A549 treated with Hydrocortisone at 1 μM for 4 hours (cell line): ENCODE results near the gene MANBA. TPM values are rescaled to one million over a fixed set of nuclear protein-coding genes. Genes with fewer than 3 reads are reported as not detected.

Source experiments
- total RNA-seq: library from RNA; stranded (reverse); fragments of 200-300 nt; extraction: Qiagen RNA extraction; gene quantifications from 5 replicates; pipeline ENCODE4 v1.2.3, GENCODE V29; 2022

MANBA gene
- total RNA-seq: 13.8 to 16.5 TPM (median 15.8 TPM) in 5 replicates

GRCh38 chr4:102760645-102761295 is at the start of gene MANBA:
Gene MANBA (minus strand): TSS chr4:102760968. CDS start chr4:102760894, 74 bp downstream.

Other genes with a start within 250 kb of the MANBA start
- gene UBE2D3, start 66.6 kb upstream of the MANBA start, total RNA-seq: 219 to 248 TPM (median 222 TPM) in 5 replicates
- gene CISD2, start 108.0 kb upstream of the MANBA start, total RNA-seq: 35.5 to 39.3 TPM (median 37.7 TPM) in 5 replicates